Activated CD4-positive, alpha-beta memory T cell treated with anti-CD3 and anti-CD28 coated beads for 36 hours (primary cell): ENCODE measurements around the gene HYKK. TPM values are rescaled to one million over a fixed set of nuclear protein-coding genes. Genes with fewer than 3 reads are reported as not detected.
A peak's percentile ranks its signal among the peaks of the same experiment; 100 is the strongest.
"Not testable (repeated sequence)": the region's sequence is repeated elsewhere in the genome, so short reads cannot be mapped to it uniquely, and the experiment has no call there.

Experiments used
- CTCF ChIA-PET: fragments of 350-600 bp; sonication (Branson Sonifier 250); formaldehyde crosslinking; loops from one replicate; lab custom pipeline; 2021; ENCODE audit warnings: antibody characterized with exemption, inconsistent platforms; lab: Charles Lee
- POLR2A ChIA-PET: fragments of 350-600 bp; sonication (Branson Sonifier 250); formaldehyde crosslinking; loops from one replicate; lab custom pipeline; 2021; ENCODE audit warnings: antibody characterized with exemption; lab: Charles Lee
- DNase-seq: peaks from one replicate; pipeline ENCODE4 v3.0.0-alpha.2; 2020
- H3K27ac Mint-ChIP-seq: one replicate; pipeline ENCODE4 v1.8.0; 2021; ENCODE audit warnings: mixed read lengths
- H3K27me3 Mint-ChIP-seq: one replicate; pipeline ENCODE4 v1.8.0; 2021; ENCODE audit warnings: mixed read lengths
- H3K36me3 Mint-ChIP-seq: one replicate; pipeline ENCODE4 v1.8.0; 2021; ENCODE audit warnings: mixed read lengths
- H3K4me1 Mint-ChIP-seq: one replicate; pipeline ENCODE4 v1.8.0; 2021; ENCODE audit warnings: low read depth, mixed read lengths
- H3K4me3 Mint-ChIP-seq: one replicate; pipeline ENCODE4 v1.8.0; 2021; ENCODE audit warnings: mild to moderate bottlenecking, mixed read lengths
- H3K9me3 Mint-ChIP-seq: one replicate; pipeline ENCODE4 v1.8.0; 2021; ENCODE audit warnings: mixed read lengths
- intact Hi-C: fragments of 100-400 bp; cut with micrococcal nuclease; formaldehyde crosslinking; loops from one replicate; pipeline ENCODE4 v1.15.1; 2023
- total RNA-seq, 2 experiments: library from RNA; stranded (reverse); gene quantifications; one replicate each; pipeline ENCODE4 v1.2.3, GENCODE V29; 2021

Gene HYKK
- total RNA-seq, 2 experiments from 2014 or later, result 2.2 to 2.7 TPM

DNA sequence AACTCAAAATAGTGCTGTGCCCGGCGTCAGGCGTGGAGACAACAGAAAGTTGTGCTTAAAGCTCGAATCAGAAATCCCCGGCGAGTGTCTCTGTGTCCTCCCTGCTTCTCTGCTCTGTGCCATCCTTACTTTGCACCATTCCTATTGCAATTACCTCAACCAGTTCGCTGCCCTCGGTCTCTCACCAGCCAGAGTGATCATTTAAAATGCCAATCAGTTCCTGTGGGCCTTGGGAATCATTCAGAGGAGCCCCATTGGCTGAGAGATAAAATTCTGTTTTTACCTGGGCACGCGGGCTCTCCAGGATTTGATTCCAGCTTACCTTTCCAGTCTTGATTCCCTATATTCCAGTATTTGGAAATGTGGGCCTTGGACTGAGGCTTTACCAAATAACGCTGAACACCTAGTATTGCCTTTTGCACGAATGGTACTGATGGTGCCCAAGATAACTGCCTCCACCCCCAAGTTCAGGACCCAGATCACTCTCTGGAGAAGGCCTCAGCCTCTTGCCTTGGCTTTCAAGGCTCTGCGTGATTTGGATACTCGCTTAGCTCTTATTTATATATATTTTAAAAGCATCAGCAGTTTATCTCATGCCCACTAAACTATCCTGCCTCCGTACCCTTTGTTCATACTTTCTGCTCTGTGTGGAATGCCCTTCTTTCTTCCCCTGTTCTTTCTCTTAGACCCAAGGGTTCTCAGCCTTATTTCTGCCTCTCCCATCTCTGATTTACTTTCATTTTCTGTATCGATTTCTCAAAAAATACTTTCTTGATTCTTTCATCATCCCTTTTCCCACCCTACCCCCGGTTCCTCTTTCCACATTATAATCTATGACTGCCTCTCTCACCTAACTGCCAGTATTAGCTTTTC lies 33.7 kb downstream of the HYKK start:
- ChIA-PET POLR2A (interaction anchor here (0.9 to 4.3 kb wide), 8 partner anchors 8 to 276 kb away, joined by 4 to 30 read pairs (median 9); partner anchors contain the start of genes CHRNA5, IREB2 and SKIC8), CTCF (interaction anchor here (0.7 to 2.2 kb wide), 5 partner anchors 25 to 358 kb away, joined by 3 to 9 read pairs (median 6); partner anchors contain the start of genes CHRNA5, HYKK and IREB2)
- Mint-ChIP-seq H3K27me3 (peaks cover 3% of the 10 kb centered on the region), H3K27ac (peak overlapping the region; percentile 91), H3K36me3 (peaks cover 42% of the 10 kb centered on the region), H3K4me1 (peaks cover 25% of the 10 kb centered on the region), H3K9me3 (no peaks in the 10 kb centered on the region), H3K4me3 (peak overlapping the region; percentile 87)
- intact Hi-C loops, result loop anchor here (1.0 to 5.0 kb wide), 4 partner anchors 24 to 239 kb away; partner anchors contain the start of genes CHRNA5, HYKK and IREB2
- DNase-seq, result peak; percentile 27

DNA sequence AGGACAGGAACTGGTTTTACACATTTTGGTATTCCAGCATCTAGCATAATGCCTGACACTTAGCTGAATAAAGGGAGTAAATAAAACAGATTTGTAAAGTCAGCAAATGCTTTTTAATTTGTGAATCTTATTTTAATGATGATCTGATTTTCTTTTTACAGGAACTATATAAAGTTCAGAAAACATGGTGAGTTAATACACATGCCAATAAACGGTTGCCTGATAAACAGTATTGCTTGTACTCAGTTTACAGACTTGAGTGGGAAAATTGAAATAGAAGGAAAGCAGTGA lies 34.3 kb downstream of the HYKK start:
- intact Hi-C loops, result loop anchor here (1.0 to 5.0 kb wide), 2 partner anchors 34 to 239 kb away; partner anchors contain the start of gene HYKK
- no peak for DNase-seq
- CTCF ChIA-PET, result interaction anchor here (0.9 to 2.2 kb wide), 3 partner anchors 24 to 103 kb away, joined by 3 to 9 read pairs (median 7); partner anchors contain the start of genes CHRNA5 and IREB2
- peaks cover 25% of the 10 kb centered on the region for H3K4me1 Mint-ChIP-seq
- H3K27ac Mint-ChIP-seq, result peak overlapping the region; percentile 91
- H3K36me3 Mint-ChIP-seq, result peaks cover 46% of the 10 kb centered on the region
- H3K4me3 Mint-ChIP-seq, result peak overlapping the region; percentile 87
- POLR2A ChIA-PET, result interaction anchor here (0.9 to 4.3 kb wide), 5 partner anchors 8 to 242 kb away, joined by 4 to 30 read pairs (median 13); partner anchors contain the start of genes CHRNA5, IREB2 and SKIC8
- H3K27me3 Mint-ChIP-seq, result peaks cover 3% of the 10 kb centered on the region
- no peaks in the 10 kb centered on the region for H3K9me3 Mint-ChIP-seq

DNA sequence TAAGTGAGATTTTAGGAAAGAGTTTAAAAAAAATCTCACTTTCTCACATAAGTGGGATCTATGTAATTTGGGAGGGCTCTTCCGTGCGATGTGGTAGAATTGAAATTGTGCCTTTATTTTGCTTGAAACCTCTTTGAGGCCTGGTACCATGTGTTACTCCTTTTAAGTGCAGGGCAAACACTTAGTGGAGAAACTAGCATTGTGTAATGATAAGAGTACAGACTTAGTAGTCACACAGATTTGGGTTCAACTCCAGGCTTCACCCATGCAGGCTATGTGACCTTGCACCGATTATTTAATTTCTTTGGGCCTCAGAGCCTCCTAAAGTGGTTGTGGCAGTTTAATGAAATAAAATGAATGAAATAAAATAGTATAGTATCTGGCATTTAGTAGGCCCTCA lies 35.3 kb downstream of the HYKK start:
- H3K4me1 Mint-ChIP-seq, result peaks cover 25% of the 10 kb centered on the region
- H3K4me3 Mint-ChIP-seq, result peak overlapping the region; percentile 35
- no peak for DNase-seq
- H3K36me3 Mint-ChIP-seq, result peaks cover 50% of the 10 kb centered on the region
- POLR2A ChIA-PET, result interaction anchor here (4.3 kb wide), 1 partner anchor 9 kb away, joined by 13 read pairs; no protein-coding TSS in a partner anchor
- intact Hi-C loops, result loop anchor here (5.0 kb wide), 1 partner anchor 240 kb away; no protein-coding TSS in a partner anchor
- H3K9me3 Mint-ChIP-seq, result no peaks in the 10 kb centered on the region
- peak overlapping the region; percentile 8 for H3K27ac Mint-ChIP-seq
- peaks cover 3% of the 10 kb centered on the region for H3K27me3 Mint-ChIP-seq
- CTCF ChIA-PET, result interaction anchor here (0.5 to 2.0 kb wide), 2 partner anchors 23 to 273 kb away, joined by 3 to 7 read pairs; partner anchors contain the start of gene CHRNA5

- peaks cover 33% of the 10 kb centered on the region for H3K36me3 Mint-ChIP-seq
- no peaks in the 10 kb centered on the region for H3K27me3 Mint-ChIP-seq
- H3K4me3 Mint-ChIP-seq, result no peak overlapping the region
- intact Hi-C loops, result no loop called here
- no peaks in the 10 kb centered on the region for H3K9me3 Mint-ChIP-seq
- CTCF ChIA-PET, result no interaction called here
- no peak for DNase-seq
- no peak overlapping the region for H3K27ac Mint-ChIP-seq
- peaks cover under 1% of the 10 kb centered on the region for H3K4me1 Mint-ChIP-seq
- POLR2A ChIA-PET, result interaction anchor here (1.2 to 3.6 kb wide), 2 partner anchors 8 to 9 kb away, joined by 4 to 13 read pairs; partner anchors contain the start of gene PSMA4
Observed at GRCh38 chr15:78550194-78550593, 42.8 kb downstream of the HYKK start.

GRCh38 chr15:78550815-78551214 lies 43.4 kb downstream of the HYKK start:
- Mint-ChIP-seq H3K9me3 (no peaks in the 10 kb centered on the region), H3K4me1 (no peaks in the 10 kb centered on the region), H3K27ac (no peak overlapping the region), H3K36me3 (peaks cover 27% of the 10 kb centered on the region), H3K4me3 (no peak overlapping the region), H3K27me3 (no peaks in the 10 kb centered on the region)
- POLR2A ChIA-PET, result interaction anchor here (3.6 kb wide), 1 partner anchor 9 kb away, joined by 13 read pairs; the partner anchor contains the start of gene PSMA4
- CTCF ChIA-PET, result no interaction called here
- intact Hi-C loops, result no loop called here
- no peak for DNase-seq

GRCh38 chr15:78551902-78552301 lies 44.5 kb downstream of the HYKK start:
- ChIA-PET POLR2A (interaction anchor here (3.6 kb wide), 1 partner anchor 10 kb away, joined by 13 read pairs; the partner anchor contains the start of gene PSMA4), CTCF (interaction anchor here (1.0 kb wide), 1 partner anchor 87 kb away, joined by 3 read pairs; no protein-coding TSS in a partner anchor)
- Mint-ChIP-seq H3K36me3 (peaks cover 17% of the 10 kb centered on the region), H3K9me3 (no peaks in the 10 kb centered on the region), H3K4me3 (no peak overlapping the region), H3K27ac (no peak overlapping the region), H3K27me3 (no peaks in the 10 kb centered on the region), H3K4me1 (no peaks in the 10 kb centered on the region)
- DNase-seq, result no peak
- intact Hi-C loops, result no loop called here

- peaks cover 16% of the 10 kb centered on the region for H3K36me3 Mint-ChIP-seq
- intact Hi-C loops, result no loop called here
- ChIA-PET CTCF (interaction anchor here (1.0 kb wide), 2 partner anchors 12 to 87 kb away, joined by 3 read pairs; partner anchors contain the start of gene PSMA4), POLR2A (interaction anchor here (3.6 kb wide), 1 partner anchor 11 kb away, joined by 13 read pairs; the partner anchor contains the start of gene PSMA4)
- no peaks in the 10 kb centered on the region for H3K27me3 Mint-ChIP-seq
- no peak for DNase-seq
- no peaks in the 10 kb centered on the region for H3K9me3 Mint-ChIP-seq
- H3K4me3 Mint-ChIP-seq, result no peak overlapping the region
- H3K4me1 Mint-ChIP-seq, result no peaks in the 10 kb centered on the region
- no peak overlapping the region for H3K27ac Mint-ChIP-seq
Observed at GRCh38 chr15:78552597-78552996, 45.2 kb downstream of the HYKK start.

GRCh38 chr15:78560201-78560600 lies 52.8 kb downstream of the HYKK start:
- H3K36me3 Mint-ChIP-seq, H3K27ac Mint-ChIP-seq, H3K27me3 Mint-ChIP-seq, intact Hi-C loops, CTCF ChIA-PET, POLR2A ChIA-PET, DNase-seq, H3K9me3 Mint-ChIP-seq, H3K4me3 Mint-ChIP-seq: not testable (repeated sequence)
- peaks cover 11% of the 10 kb centered on the region for H3K4me1 Mint-ChIP-seq

DNA sequence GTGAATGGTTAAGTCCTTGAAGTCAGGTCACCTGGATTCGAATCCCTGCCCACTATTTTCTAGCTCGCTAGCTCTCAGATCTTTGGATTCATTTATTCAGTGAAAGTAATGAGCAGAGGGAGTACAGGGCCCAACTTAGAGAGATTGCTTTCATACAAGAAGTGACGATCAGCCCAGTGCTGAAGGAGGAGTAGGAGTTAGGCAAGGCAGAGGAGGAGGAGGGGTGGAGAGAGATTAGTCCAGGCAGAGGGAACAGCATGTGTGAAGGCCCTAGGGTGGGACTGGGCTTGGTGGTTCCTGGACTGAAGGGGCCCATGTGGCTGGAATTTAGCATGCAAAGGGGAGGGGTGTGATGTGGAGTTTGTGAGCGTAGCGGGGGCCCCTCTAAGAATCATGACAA lies 54.1 kb downstream of the HYKK start:
- intact Hi-C loops, result no loop called here
- no peaks in the 10 kb centered on the region for H3K9me3 Mint-ChIP-seq
- peaks cover 5% of the 10 kb centered on the region for H3K27me3 Mint-ChIP-seq
- H3K4me1 Mint-ChIP-seq, result peaks cover 18% of the 10 kb centered on the region
- ChIA-PET POLR2A (no interaction called here), CTCF (no interaction called here)
- no peak overlapping the region for H3K27ac Mint-ChIP-seq
- H3K4me3 Mint-ChIP-seq, result no peak overlapping the region
- H3K36me3 Mint-ChIP-seq, result no peaks in the 10 kb centered on the region
- no peak for DNase-seq

DNA sequence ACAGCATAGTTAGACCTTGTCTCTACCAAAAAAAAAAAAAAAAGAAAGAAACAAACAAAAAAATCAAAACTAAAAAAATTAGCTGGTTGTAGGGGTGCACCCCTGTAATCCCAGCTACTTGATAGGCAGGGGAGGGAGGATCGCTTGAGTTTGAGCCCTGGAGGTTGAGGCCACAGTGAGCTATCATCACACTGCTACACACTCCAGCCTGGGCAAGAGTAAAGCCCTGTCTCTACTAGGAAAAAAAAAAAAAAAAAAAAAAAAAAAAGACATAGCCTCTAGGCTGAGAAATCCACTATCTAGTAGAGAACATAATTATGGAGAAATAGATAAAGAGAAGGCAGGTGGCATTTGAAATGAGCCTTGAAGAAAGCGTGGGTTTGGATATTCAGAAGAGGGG lies 55.7 kb downstream of the HYKK start:
- Mint-ChIP-seq H3K36me3 (no peaks in the 10 kb centered on the region), H3K27ac (no peak overlapping the region), H3K4me3 (no peak overlapping the region), H3K9me3 (no peaks in the 10 kb centered on the region), H3K27me3 (peaks cover 14% of the 10 kb centered on the region), H3K4me1 (peaks cover 26% of the 10 kb centered on the region)
- POLR2A ChIA-PET, result no interaction called here
- no peak for DNase-seq
- CTCF ChIA-PET, result no interaction called here
- intact Hi-C loops, result no loop called here

DNA sequence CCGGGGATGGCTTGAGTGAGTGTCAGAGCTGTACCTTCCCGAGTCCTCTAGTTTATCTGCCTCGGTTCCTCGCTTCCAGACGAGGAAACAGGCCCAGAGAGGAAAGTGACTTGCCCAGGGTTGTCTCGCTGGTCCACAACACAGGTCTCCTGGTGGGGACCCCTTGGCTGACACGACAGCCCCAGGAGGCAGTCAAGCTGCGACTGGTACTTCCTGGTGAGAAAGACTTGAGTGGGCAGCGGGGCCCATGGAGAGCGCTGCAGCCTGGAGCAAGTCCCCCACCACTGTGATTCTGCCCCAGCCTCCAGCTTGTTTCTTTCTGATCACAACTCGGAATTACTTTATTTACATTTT lies 57.3 kb downstream of the HYKK start:
- intact Hi-C loops, result loop anchor here (1.0 kb wide), 1 partner anchor 24 kb away; the partner anchor contains the start of gene PSMA4
- ChIA-PET POLR2A (interaction anchor here (2.1 kb wide), 1 partner anchor 24 kb away, joined by 15 read pairs; the partner anchor contains the start of gene PSMA4), CTCF (no interaction called here)
- Mint-ChIP-seq H3K27me3 (peaks cover 14% of the 10 kb centered on the region), H3K9me3 (no peaks in the 10 kb centered on the region), H3K36me3 (no peaks in the 10 kb centered on the region), H3K4me1 (peaks cover 29% of the 10 kb centered on the region), H3K4me3 (peak overlapping the region; percentile 78), H3K27ac (no peak overlapping the region)
- no peak for DNase-seq
